Pancreas (tissue), 10 donors: Measurements from ENCODE around the gene DIP2C. TPM values are rescaled to one million over a fixed set of nuclear protein-coding genes. Genes with fewer than 3 reads are reported as not detected.
"Not testable (repeated sequence)": the region's sequence is repeated elsewhere in the genome, so short reads cannot be mapped to it uniquely, and the experiment has no call there.

Experiments
- ATAC-seq, 4 donors: fragments of 200-7000 bp; cut with Tn5 transposase; one replicate each; pipeline versions ENCODE4 v1.8.0 to v1.9.1; 2020; ENCODE audit warnings: mild to moderate bottlenecking in 4 of 4, moderate library complexity in 4 of 4
- DNase-seq, 6 donors: peaks; one replicate each; pipeline ENCODE4 v3.0.0-alpha.2; 2020
- FAIRE-seq: peaks from 2 replicates; lab custom pipeline; 2012; peaks lifted over from hg19 to GRCh38; lab: Jason Lieb, UNC
- H3K27ac ChIP-seq, 4 donors: fragments of 200-600 bp; sonication (generic); 1 replicate in 3 of 4; 2 replicates in 1 of 4; pipeline versions ENCODE4 v1.5.0 to v1.8.0; 2020
- H3K27me3 ChIP-seq, 4 donors: fragments of 200-600 bp; one replicate each; pipeline ENCODE4 v1.8.0; 2021
- H3K36me3 ChIP-seq, 3 donors: fragments of 200-600 bp; sonication (generic) in 1 of 3; one replicate each; pipeline versions ENCODE4 v1.5.0 to v1.8.0; 2020 to 2021
- H3K4me1 ChIP-seq, 3 donors: fragments of 200-600 bp; one replicate each; pipeline ENCODE4 v1.8.0; 2021
- H3K4me3 ChIP-seq, 4 donors: fragments of 200-600 bp; sonication (generic) in 2 of 4; one replicate each; pipeline versions ENCODE4 v1.5.0 to v1.8.0; 2020 to 2021
- H3K9me3 ChIP-seq, 4 donors: fragments of 200-600 bp; one replicate each; pipeline ENCODE4 v1.8.0; 2021
- WGBS, 2 donors: extraction: QIAGEN DNeasy Blood & Tissue Kit; methylation state at CpG; one replicate each; pipeline ENCODE4 v1.1.7; 2013; 5-methylcytosine and 5-hydroxymethylcytosine counted together
- intact Hi-C, 3 donors: fragments of 100-400 bp; cut with DNase I; formaldehyde crosslinking; loops; one replicate each; pipeline versions ENCODE4 v1.11.1 to v1.14.2; 2022
- polyA plus RNA-seq, 2 donors: library from polyadenylated mRNA; stranded (reverse); fragments of 200-250 nt; gene quantifications; one replicate each; pipeline ENCODE4 v1.2.3, GENCODE V29; 2013
- total RNA-seq, 6 donors: library from RNA; stranded (reverse); fragmentation: NEBNext Ultra II Directional in 4 of 6; extraction: Animal tissue kit (Norgen Biotek cat#: 25700) in 4 of 6; gene quantifications; one replicate each; pipeline versions ENCODE4 v1.2.1 to v1.2.4, GENCODE V29; 2021 to 2023
- TF ChIP-seq, protein P1 (sequence below), 4 donors: fragments of 200-600 bp; sonication (generic) in 3 of 4; IDR thresholded peaks; one replicate each; pipeline versions ENCODE4 v1.5.0 to v1.8.0; 2021; ENCODE audit warnings: antibody characterized with exemption in 4 of 4
- donor health status: healthy with polysubstance abuse.
- donor health status: DM: no; HTN: no; CAD: no; lungs with moderate emphysema.
- donor health status: DM: no; HTN: no; CAD: no.
- donor health status: control.
- donor health status: control.
- donor health status: Bipolar disorder and iron deficiency.
- donor health status: DM: yes; HTN: yes; CAD: no.
- donor health status: DM: no; HTN: no; CAD: no.
- donor health status: DM: no; HTN: no; CAD: no.
- donor health status: DM: yes; HTN: yes; CAD: no.

Gene DIP2C
- total and polyA plus RNA-seq, 8 donors: 4.3 to 11.8 (median 7.3) TPM

DNA sequence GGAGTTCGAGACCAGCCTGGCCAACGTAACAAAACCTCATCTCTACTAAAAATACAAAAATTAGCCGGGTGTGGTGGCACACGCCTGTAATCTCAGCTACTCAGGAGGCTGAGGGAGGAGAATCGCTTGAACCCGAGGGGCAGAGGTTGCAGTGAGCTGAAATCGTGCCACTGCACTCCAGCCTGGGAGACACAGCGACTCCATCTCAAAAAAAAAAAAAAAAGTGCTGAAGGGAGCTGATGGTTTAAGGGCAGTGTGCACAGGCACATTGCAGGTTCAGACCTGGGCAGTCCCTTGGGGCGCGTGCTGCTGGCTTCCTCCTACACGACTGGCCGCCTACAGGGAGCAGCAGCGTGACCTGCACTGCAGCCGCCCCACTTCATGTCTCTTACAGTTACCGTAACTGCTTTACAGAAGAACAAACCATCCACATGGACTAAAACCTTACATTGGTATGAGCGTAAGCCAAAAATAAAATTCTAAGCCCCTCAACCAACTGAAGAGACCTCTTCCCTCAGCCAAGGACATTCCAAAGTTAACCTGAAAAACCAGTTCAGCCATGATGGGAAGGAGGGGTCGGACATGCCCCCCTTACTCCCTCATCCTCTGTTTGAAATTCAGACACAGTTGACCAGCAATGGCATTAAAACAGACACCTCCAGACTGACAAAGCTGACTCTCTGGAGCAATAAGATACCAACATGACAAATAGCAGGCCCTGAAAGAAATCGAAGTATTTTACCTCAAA, 292.0 kb downstream of the DIP2C start:
- H3K27ac ChIP-seq: no peak overlapping the region
- intact Hi-C loops: no loop called here
- ATAC-seq: no peak

DNA sequence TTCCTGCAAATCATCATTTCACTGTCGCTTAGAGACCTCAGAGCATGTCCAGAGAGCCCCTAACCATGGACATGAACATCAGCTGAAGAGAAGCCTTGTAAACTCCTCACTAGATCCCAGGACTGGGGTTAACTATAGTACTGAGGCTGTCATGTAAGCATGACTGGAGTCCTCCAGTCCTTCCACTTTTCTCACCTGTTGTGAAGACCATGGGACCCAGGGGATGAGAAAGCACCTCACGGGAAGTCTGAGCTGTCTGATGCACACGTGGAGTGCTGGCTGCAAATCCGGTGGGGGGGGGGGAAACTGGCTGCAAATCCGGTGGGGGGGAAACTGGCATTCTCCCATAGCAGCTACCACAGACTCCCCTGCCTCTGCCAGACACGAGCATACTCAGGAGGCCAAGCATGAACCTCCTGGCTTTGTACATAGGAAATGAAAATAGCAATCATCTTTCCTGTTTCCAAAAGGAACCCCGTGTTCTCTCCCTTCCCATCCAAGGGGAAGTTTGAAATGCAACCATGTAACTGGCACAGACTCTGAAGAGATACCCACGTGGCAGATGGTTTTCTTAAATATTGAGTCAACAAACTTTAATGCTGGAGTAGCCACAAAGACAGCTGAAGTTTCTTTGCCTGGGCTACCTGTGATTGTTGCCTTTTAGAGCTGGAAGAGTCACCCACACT, 292.8 kb downstream of the DIP2C start:
- ATAC-seq: peak in 1 of 4 donors; percentile 10
- Histone ChIP-seq H3K27ac (no peak overlapping the region), H3K36me3 (peaks cover 0 to 4% (median 0%) of the 10 kb centered on the region in 3 donors), H3K9me3 (no peaks in the 10 kb centered on the region), H3K4me1 (no peaks in the 10 kb centered on the region), H3K4me3 (no peak overlapping the region), H3K27me3 (no peaks in the 10 kb centered on the region)
- no peak for FAIRE-seq
- no peak for DNase-seq
- 61 to 68% methylated on average over 8 of the region's 8 CpGs for whole genome bisulfite sequencing, 2 donors
- TF ChIP-seq, protein P1, sequence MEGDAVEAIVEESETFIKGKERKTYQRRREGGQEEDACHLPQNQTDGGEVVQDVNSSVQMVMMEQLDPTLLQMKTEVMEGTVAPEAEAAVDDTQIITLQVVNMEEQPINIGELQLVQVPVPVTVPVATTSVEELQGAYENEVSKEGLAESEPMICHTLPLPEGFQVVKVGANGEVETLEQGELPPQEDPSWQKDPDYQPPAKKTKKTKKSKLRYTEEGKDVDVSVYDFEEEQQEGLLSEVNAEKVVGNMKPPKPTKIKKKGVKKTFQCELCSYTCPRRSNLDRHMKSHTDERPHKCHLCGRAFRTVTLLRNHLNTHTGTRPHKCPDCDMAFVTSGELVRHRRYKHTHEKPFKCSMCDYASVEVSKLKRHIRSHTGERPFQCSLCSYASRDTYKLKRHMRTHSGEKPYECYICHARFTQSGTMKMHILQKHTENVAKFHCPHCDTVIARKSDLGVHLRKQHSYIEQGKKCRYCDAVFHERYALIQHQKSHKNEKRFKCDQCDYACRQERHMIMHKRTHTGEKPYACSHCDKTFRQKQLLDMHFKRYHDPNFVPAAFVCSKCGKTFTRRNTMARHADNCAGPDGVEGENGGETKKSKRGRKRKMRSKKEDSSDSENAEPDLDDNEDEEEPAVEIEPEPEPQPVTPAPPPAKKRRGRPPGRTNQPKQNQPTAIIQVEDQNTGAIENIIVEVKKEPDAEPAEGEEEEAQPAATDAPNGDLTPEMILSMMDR (IDR thresholded peaks at IDR 0.05): no peak
- intact Hi-C loops: no loop called here

More for the DNA sequence above, 292.0 kb downstream of the DIP2C start:
- Histone ChIP-seq H3K27me3 (no peaks in the 10 kb centered on the region), H3K4me1 (no peaks in the 10 kb centered on the region), H3K36me3 (peaks cover 0 to 4% (median 0%) of the 10 kb centered on the region in 3 donors), H3K4me3 (no peak overlapping the region), H3K9me3 (no peaks in the 10 kb centered on the region)
- no peak for FAIRE-seq
- WGBS, 2 donors: 90 to 92% methylated on average over 18 of the region's 18 CpGs
- TF ChIP-seq, protein P1 (IDR thresholded peaks at IDR 0.05): no peak
- DNase-seq: no peak

DNA sequence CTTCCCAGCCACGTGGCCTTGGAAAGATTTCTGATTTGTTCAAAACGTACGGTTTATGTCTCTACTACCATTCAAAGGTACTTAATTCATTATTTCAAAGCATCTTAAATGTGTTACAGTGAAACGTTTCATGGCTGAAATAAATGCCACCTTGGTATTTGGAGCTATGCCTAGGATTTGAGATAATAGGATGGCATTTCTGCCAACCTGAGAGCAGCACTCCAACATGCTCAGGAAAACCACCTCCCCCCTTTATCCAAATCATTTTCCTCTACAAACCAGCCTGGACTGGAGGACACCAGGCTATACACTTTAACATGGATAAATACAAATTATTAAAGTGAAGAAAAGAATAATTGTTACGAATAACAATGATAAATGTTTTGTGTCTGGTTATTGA, 293.4 kb downstream of the DIP2C start:
- Histone ChIP-seq H3K4me3 (no peak overlapping the region), H3K36me3 (peaks cover 0 to 4% (median 0%) of the 10 kb centered on the region in 3 donors), H3K4me1 (no peaks in the 10 kb centered on the region), H3K27me3 (no peaks in the 10 kb centered on the region), H3K9me3 (no peaks in the 10 kb centered on the region), H3K27ac (no peak overlapping the region)
- ATAC-seq (no peak), FAIRE-seq (no peak), DNase-seq (no peak)
- intact Hi-C loops: no loop called here
- WGBS, 2 donors: 52 to 57% methylated on average over 5 of the region's 5 CpGs
- TF ChIP-seq, protein P1 (IDR thresholded peaks at IDR 0.05): no peak

DNA sequence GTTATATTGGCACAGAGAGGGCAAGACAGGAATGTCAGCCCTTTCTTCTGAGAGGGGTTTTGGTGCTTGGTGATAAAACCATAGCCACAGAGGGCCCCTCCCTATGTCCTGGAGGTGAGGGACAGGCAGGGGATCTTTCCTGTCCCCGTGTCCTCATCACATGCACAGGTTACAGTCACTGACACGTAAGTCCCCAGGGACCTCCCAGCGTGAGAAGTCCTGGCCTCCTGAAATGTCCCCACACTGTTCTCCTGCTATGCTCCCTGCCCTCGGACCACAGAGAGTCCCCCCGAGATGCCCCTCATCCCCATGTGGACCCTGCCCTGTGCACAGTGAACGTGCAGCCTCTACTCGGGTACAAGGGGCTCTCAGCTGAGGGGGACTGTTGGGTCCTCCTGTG, 293.8 kb downstream of the DIP2C start:
- Histone ChIP-seq H3K27ac (no peak overlapping the region), H3K4me1 (no peaks in the 10 kb centered on the region), H3K9me3 (no peaks in the 10 kb centered on the region), H3K4me3 (no peak overlapping the region), H3K36me3 (peaks cover 0 to 4% (median 0%) of the 10 kb centered on the region in 3 donors), H3K27me3 (no peaks in the 10 kb centered on the region)
- TF ChIP-seq, protein P1 (IDR thresholded peaks at IDR 0.05): no peak
- intact Hi-C loops: no loop called here
- ATAC-seq (no peak), DNase-seq (no peak), FAIRE-seq (no peak)
- WGBS, 2 donors: 92 to 94% methylated on average over 7 of the region's 7 CpGs

DNA sequence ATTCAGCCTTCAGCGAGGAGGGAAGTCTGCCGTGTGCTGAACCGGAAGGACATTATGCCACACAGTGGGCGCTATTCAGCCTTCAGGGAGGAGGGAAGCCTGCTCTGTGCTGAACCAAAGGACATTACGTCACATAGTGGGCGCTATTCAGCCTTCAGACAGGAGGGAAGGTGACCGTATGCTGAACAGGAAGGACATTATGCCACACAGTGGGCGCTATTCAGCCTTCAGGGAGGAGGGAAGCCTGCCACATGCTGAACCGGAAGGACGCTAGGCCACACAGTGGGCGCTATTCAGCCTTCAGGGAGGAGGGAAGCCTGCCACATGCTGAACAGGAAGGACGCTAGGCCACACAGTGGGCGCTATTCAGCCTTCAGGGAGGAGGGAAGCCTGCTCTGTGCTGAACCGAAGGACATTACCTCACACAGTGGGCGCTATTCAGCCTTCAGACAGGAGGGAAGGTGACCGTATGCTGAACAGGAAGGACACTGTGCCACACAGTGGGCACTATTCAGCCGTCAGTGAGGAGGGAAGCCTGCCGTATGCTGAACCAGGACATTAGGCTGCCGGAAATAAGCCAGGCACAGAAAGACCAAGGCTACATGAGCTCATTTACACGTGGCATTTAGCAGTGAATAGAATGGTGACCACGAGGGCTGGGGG, 294.9 kb downstream of the DIP2C start:
- H3K27me3 ChIP-seq, H3K27ac ChIP-seq, H3K36me3 ChIP-seq, H3K9me3 ChIP-seq, FAIRE-seq, intact Hi-C loops, H3K4me3 ChIP-seq, DNase-seq, H3K4me1 ChIP-seq: not testable (repeated sequence)
- peak in 2 of 4 donors; percentile 23 to 27 for ATAC-seq
- 88 to 89% methylated on average over 21 of the region's 21 CpGs for WGBS, 2 donors
